ENCODE data around the gene GRM3. TPM values are rescaled to one million over a fixed set of nuclear protein-coding genes. Genes with fewer than 3 reads are reported as not detected.

GRM3 gene
- total RNA-seq, 1 donor from 2014 or later, result not detected

DNA sequence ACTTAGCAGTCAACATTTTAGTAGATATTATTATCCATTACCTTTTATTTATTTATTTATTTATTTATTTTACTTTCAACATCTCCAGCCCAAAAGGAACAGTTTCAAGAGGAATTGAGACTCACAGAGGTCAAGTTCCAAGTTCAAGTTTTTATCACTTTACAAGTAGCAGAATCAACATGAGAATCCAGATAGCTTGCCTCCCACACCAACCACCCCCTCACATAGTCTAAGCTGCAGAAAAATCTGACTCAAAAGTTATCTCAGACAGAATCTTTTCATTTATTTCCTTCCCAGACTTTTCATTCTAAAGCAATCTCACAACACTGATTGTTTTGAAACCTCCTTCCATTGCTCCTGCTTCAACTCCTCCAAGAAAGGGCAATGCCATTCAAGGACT is 129.6 kb downstream of the GRM3 start:
- Histone ChIP-seq H3K27me3 (ENCODE audit: low read depth) (no peaks in the 10 kb centered on the region), H3K4me3 (no peak overlapping the region), H3K36me3 (no peaks in the 10 kb centered on the region), H3K9me3 (replicated peaks) (no peaks in the 10 kb centered on the region), H3K4me1 (no peaks in the 10 kb centered on the region), H3K27ac (replicated peaks) (no peak overlapping the region)
- intact Hi-C loops (cut with micrococcal nuclease), result no loop called here
- TF ChIP-seq, protein P1, sequence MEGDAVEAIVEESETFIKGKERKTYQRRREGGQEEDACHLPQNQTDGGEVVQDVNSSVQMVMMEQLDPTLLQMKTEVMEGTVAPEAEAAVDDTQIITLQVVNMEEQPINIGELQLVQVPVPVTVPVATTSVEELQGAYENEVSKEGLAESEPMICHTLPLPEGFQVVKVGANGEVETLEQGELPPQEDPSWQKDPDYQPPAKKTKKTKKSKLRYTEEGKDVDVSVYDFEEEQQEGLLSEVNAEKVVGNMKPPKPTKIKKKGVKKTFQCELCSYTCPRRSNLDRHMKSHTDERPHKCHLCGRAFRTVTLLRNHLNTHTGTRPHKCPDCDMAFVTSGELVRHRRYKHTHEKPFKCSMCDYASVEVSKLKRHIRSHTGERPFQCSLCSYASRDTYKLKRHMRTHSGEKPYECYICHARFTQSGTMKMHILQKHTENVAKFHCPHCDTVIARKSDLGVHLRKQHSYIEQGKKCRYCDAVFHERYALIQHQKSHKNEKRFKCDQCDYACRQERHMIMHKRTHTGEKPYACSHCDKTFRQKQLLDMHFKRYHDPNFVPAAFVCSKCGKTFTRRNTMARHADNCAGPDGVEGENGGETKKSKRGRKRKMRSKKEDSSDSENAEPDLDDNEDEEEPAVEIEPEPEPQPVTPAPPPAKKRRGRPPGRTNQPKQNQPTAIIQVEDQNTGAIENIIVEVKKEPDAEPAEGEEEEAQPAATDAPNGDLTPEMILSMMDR (IDR thresholded peaks at IDR 0.05; ENCODE audit: borderline replicate concordance), result no peak
- no peak for DNase-seq

- Histone ChIP-seq H3K27ac (replicated peaks) (no peak overlapping the region), H3K9me3 (replicated peaks) (no peaks in the 10 kb centered on the region), H3K27me3 (ENCODE audit: low read depth) (no peaks in the 10 kb centered on the region), H3K4me1 (no peaks in the 10 kb centered on the region), H3K4me3 (no peak overlapping the region), H3K36me3 (no peaks in the 10 kb centered on the region)
- TF ChIP-seq, protein P1 (IDR thresholded peaks at IDR 0.05; ENCODE audit: borderline replicate concordance), result no peak
- DNase-seq, result no peak
- intact Hi-C loops (cut with micrococcal nuclease), result no loop called here
Measured at GRCh38 chr7:86775203-86775602, 131.5 kb downstream of the GRM3 start.

- no peak for DNase-seq
- no peaks in the 10 kb centered on the region for H3K4me1 ChIP-seq
- no peaks in the 10 kb centered on the region for H3K27me3 ChIP-seq (ENCODE audit: low read depth)
- no peaks in the 10 kb centered on the region for H3K36me3 ChIP-seq
- no peak overlapping the region for H3K27ac ChIP-seq (replicated peaks)
- TF ChIP-seq, protein P1 (IDR thresholded peaks at IDR 0.05; ENCODE audit: borderline replicate concordance), result no peak
- no peak overlapping the region for H3K4me3 ChIP-seq
- intact Hi-C loops (cut with micrococcal nuclease), result no loop called here
- no peaks in the 10 kb centered on the region for H3K9me3 ChIP-seq (replicated peaks)
Measured at GRCh38 chr7:86776136-86776535, 132.4 kb downstream of the GRM3 start.

DNA sequence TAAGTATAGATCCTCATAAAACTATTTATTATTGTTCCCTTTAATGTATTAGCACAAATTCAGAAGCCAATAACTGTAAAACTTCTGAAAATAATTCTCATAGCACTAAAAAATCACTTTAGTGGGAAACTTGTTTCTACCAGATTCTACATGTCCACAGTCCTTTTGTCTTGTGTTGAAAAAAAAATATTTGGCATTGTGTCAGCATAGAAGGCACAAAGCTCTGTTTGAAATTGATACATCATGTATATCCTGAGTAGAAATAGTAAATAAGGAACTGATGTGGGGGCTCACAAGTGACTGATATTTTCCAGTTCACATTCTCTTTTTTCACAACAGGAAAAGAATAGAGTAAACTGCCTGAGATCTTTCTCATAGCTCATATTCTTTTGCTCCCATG is 134.6 kb downstream of the GRM3 start:
- Histone ChIP-seq H3K27me3 (ENCODE audit: low read depth) (no peaks in the 10 kb centered on the region), H3K27ac (replicated peaks) (no peak overlapping the region), H3K9me3 (replicated peaks) (no peaks in the 10 kb centered on the region), H3K4me3 (no peak overlapping the region), H3K36me3 (no peaks in the 10 kb centered on the region), H3K4me1 (no peaks in the 10 kb centered on the region)
- TF ChIP-seq, protein P1 (IDR thresholded peaks at IDR 0.05; ENCODE audit: borderline replicate concordance), result no peak
- no peak for DNase-seq
- intact Hi-C loops (cut with micrococcal nuclease), result no loop called here

DNA sequence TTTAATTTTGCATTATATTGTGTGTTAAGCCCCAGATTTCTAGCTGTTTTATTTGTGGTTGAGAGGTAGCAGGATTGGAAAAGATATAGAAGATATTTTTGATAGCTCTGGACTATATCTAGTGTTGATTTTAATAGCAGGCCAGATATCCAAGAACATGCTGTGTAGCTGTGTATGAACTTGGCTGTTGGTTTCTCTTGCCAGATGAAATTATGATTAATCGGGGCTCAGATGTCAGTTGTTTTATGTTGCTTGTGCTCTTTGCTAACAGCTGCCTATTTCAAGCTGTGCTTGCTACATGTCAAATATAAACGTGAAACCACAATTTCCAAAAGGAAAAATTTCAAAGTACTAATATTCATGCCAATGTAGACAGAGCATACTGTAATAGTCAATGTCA is 141.1 kb downstream of the GRM3 start:
- no peak overlapping the region for H3K27ac ChIP-seq (replicated peaks)
- no peaks in the 10 kb centered on the region for H3K36me3 ChIP-seq
- TF ChIP-seq, protein P1 (IDR thresholded peaks at IDR 0.05; ENCODE audit: borderline replicate concordance), result no peak
- no peak for DNase-seq
- H3K4me1 ChIP-seq, result no peaks in the 10 kb centered on the region
- H3K27me3 ChIP-seq (ENCODE audit: low read depth), result no peaks in the 10 kb centered on the region
- intact Hi-C loops (cut with micrococcal nuclease), result no loop called here
- H3K4me3 ChIP-seq, result no peak overlapping the region
- H3K9me3 ChIP-seq (replicated peaks), result no peaks in the 10 kb centered on the region

- DNase-seq, result no peak
- no peaks in the 10 kb centered on the region for H3K36me3 ChIP-seq
Measured at GRCh38 chr7:86785641-86786040, 141.9 kb downstream of the GRM3 start.

More at GRCh38 chr7:86785641-86786040, 141.9 kb downstream of the GRM3 start:
- Histone ChIP-seq H3K27ac (replicated peaks) (no peak overlapping the region), H3K9me3 (replicated peaks) (no peaks in the 10 kb centered on the region), H3K4me1 (no peaks in the 10 kb centered on the region), H3K4me3 (no peak overlapping the region), H3K27me3 (ENCODE audit: low read depth) (no peaks in the 10 kb centered on the region)
- intact Hi-C loops (cut with micrococcal nuclease), result no loop called here
- TF ChIP-seq, protein P1 (IDR thresholded peaks at IDR 0.05; ENCODE audit: borderline replicate concordance), result no peak
